Measurements from ENCODE around the gene ADA.

DNA sequence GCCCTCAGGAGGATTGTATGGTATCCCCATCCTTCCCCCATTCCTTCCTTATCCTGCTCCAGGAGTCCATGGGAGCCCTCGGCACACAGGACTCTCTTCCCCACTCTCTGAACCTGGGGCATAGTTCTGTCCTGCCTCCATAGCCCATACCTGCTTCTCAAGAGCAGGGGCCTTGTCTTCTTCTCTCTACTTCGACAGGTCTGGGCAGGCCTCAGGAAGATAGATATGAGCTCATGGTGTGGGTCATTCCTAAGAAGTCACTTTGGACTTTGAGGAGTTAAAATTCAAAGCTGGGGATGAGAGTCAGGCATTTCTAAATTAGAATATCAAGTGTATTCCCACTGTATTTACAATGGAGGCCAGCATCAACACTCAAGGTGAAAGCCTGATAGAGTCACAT, 8.4 kb upstream of the ADA start:
- TF ChIP-seq, protein P1, sequence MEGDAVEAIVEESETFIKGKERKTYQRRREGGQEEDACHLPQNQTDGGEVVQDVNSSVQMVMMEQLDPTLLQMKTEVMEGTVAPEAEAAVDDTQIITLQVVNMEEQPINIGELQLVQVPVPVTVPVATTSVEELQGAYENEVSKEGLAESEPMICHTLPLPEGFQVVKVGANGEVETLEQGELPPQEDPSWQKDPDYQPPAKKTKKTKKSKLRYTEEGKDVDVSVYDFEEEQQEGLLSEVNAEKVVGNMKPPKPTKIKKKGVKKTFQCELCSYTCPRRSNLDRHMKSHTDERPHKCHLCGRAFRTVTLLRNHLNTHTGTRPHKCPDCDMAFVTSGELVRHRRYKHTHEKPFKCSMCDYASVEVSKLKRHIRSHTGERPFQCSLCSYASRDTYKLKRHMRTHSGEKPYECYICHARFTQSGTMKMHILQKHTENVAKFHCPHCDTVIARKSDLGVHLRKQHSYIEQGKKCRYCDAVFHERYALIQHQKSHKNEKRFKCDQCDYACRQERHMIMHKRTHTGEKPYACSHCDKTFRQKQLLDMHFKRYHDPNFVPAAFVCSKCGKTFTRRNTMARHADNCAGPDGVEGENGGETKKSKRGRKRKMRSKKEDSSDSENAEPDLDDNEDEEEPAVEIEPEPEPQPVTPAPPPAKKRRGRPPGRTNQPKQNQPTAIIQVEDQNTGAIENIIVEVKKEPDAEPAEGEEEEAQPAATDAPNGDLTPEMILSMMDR (IDR thresholded peaks at IDR 0.05) = no peak
- no peak for TF ChIP-seq POLR2A (IDR thresholded peaks at IDR 0.05)

All from testis (tissue), 2 donors.